ENCODE results near the gene ZNRF1. TPM values are rescaled to one million over a fixed set of nuclear protein-coding genes. Genes with fewer than 3 reads are reported as not detected.

The ZNRF1 gene
- total and polyA plus RNA-seq, 2 of the 13 experiments (the other 11 are each of a cell fraction or from before 2014, with no cell fraction given): 43.9 to 58.7 TPM

GRCh38 chr16:75148311-75149195 lies 149.7 kb downstream of the ZNRF1 start, which contains the start of gene ZFP1 (continued):
- TF ChIP-seq ZBED4 (CRISPR knock-in tag; IDR thresholded peaks at IDR 0.05; ENCODE audit: borderline replicate concordance) (peak; percentile 71), ZKSCAN8 (CRISPR knock-in tag; IDR thresholded peaks at IDR 0.05; ENCODE audit: borderline replicate concordance) (peak; percentile 6; the same call in 1 of the 2 replicates), NFRKB (IDR thresholded peaks at IDR 0.05) (no peak), ZNF558 (CRISPR knock-in tag; IDR thresholded peaks at IDR 0.05; ENCODE audit: borderline replicate concordance) (peak; percentile 92), ZKSCAN1 (IDR thresholded peaks at IDR 0.05; ENCODE audit: low read length) (no peak), EHMT2 (IDR thresholded peaks at IDR 0.05; ENCODE audit: borderline replicate concordance, low read depth, low read length) (no peak), ZHX2 (IDR thresholded peaks at IDR 0.05; ENCODE audit: low read depth) (no peak), ZHX2 (CRISPR knock-in tag; IDR thresholded peaks at IDR 0.05; ENCODE audit: borderline replicate concordance) (peak; percentile 61; the same call in 1 of the 2 replicates), RARG (CRISPR knock-in tag; IDR thresholded peaks at IDR 0.05; ENCODE audit: low read depth) (no peak), BORCS8-MEF2B (CRISPR knock-in tag; IDR thresholded peaks at IDR 0.05) (peak; percentile 96), DNMT1 (CRISPR knock-in tag; IDR thresholded peaks at IDR 0.05) (peak; percentile 94), RFX5 (IDR thresholded peaks at IDR 0.05; ENCODE audit: low read depth, low read length) (0 out of 2 replicates have a peak, but pooled peaks have one; percentile 28), MIER2 (CRISPR knock-in tag; IDR thresholded peaks at IDR 0.05) (no peak), ZBTB34 (CRISPR knock-in tag; IDR thresholded peaks at IDR 0.05) (0 out of 2 replicates have a peak, but pooled peaks have one; percentile 43), ZNF33B (CRISPR knock-in tag; IDR thresholded peaks at IDR 0.05) (peak; percentile 99), ARID3A (IDR thresholded peaks at IDR 0.05; ENCODE audit: low read depth, low read length) (no peak)

All from HepG2 (cell line).